Middle frontal gyrus (tissue), 1 donor: ENCODE data around the gene PARVG.

Experiments
- DNase-seq: peaks from one replicate; pipeline ENCODE4 v3.0.0-alpha.2; 2015; ENCODE audit warnings: low spot score; ENCODE audit errors: extremely low spot score

The PARVG gene

GRCh38 chr22:44242946-44243724 is 62.4 kb downstream of the PARVG start:
- no peak for DNase-seq

GRCh38 chr22:44243761-44244160 is 63.0 kb downstream of the PARVG start:
- DNase-seq = no peak

- no peak for DNase-seq
Observed at GRCh38 chr22:44244265-44244822, 63.6 kb downstream of the PARVG start.

- no peak for DNase-seq
Observed at GRCh38 chr22:44245438-44245837, 64.7 kb downstream of the PARVG start.

GRCh38 chr22:44245867-44246266 is 65.1 kb downstream of the PARVG start:
- no peak for DNase-seq

GRCh38 chr22:44246615-44247326 is 66.0 kb downstream of the PARVG start:
- no peak for DNase-seq

- DNase-seq = no peak
Observed at GRCh38 chr22:44247346-44247745, 66.6 kb downstream of the PARVG start.

GRCh38 chr22:44247923-44248892 is 67.5 kb downstream of the PARVG start:
- DNase-seq = no peak

GRCh38 chr22:44248926-44249325 is 68.2 kb downstream of the PARVG start:
- DNase-seq = no peak

GRCh38 chr22:44249376-44250147 is 68.8 kb downstream of the PARVG start:
- no peak for DNase-seq

GRCh38 chr22:44254811-44255210 is 74.1 kb downstream of the PARVG start:
- no peak for DNase-seq

- no peak for DNase-seq
Observed at GRCh38 chr22:44256085-44256484, 75.4 kb downstream of the PARVG start.

- DNase-seq = no peak
Observed at GRCh38 chr22:44256556-44257485, 76.1 kb downstream of the PARVG start.
